Measurements from ENCODE around the gene ZFP90.

ZFP90 gene

GRCh38 chr16:68592466-68593337, 53.6 kb downstream of the ZFP90 start:
- no peak for DNase-seq

GRCh38 chr16:68596266-68596665, 57.2 kb downstream of the ZFP90 start:
- no peak for DNase-seq

GRCh38 chr16:68599586-68599985, 60.5 kb downstream of the ZFP90 start:
- no peak for DNase-seq

GRCh38 chr16:68605746-68606145, 66.7 kb downstream of the ZFP90 start:
- DNase-seq = peak; percentile 7

DNA sequence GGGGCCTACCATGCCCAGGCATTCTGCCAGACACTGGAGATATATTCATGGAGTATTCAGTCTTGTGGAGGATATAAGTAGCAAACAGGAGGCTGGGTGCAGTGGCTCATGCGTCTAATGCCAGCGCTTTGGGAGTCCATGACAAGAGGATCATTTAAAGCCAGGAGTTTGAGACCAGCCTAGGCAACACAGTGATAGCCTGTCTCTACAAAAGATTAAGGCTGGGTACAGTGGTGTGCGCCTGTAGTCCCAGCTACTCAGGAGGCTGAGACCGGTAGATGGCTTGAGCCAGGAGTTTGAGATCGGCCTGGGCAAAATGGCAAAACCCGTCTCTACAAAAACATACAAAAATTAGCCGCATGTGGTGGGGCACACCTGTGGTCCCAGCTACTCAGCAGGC, 68.4 kb downstream of the ZFP90 start:
- DNase-seq = no peak

DNA sequence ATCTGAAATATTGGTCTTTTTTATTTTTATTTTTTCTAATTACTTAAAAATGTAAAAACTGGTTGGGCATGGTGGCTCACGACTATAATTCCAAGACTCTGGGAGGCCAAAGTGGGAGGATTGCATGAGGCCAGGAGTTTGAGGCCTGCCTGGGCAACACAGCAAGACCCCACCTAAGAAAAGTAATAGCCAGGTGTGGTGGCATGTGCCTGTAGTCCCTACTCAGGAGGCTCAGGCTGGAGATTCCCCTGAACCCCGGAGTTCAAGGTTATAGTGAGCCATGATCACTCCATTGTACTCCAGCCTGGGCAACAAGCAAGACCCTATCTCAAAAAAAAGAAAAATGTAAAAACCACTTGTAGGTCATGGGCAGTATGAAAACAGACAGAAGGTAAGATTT, 69.2 kb downstream of the ZFP90 start:
- DNase-seq = no peak

- no peak for DNase-seq
Measured at GRCh38 chr16:68612996-68613395, 73.9 kb downstream of the ZFP90 start.

DNA sequence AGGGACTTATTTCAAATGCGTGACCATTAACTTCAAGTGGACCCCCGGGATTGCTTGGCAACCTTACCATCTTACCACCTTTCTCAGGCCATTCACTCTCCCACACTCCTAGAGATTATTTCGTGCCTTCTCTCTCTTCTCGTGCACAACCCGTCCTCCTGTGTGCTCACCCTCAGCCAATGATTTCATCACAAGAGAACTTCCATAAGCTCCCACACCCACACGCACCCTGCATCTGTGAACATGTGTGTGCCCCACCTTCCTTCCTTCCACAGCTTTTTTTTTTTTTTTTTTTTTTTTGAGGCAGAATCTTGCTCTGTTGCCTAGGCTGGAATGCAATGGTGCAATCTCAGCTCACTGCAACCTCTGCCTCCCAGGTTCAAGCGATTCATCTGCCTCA, 78.6 kb downstream of the ZFP90 start:
- no peak for DNase-seq
